Fibroblast of the conjunctiva (primary cell): ENCODE measurements around the gene ADGRV1.

Experiments used
- DNase-seq: peaks from one replicate; pipeline ENCODE4 v3.0.0-alpha.2; 2010; ENCODE audit warnings: low read depth

The ADGRV1 gene

GRCh38 chr5:90558344-90559192, at the start of gene ADGRV1:
Gene ADGRV1 (plus strand): TSS chr5:90558797. CDS start chr5:90558896, 99 bp downstream.
- DNase-seq, result no peak

- DNase-seq, result no peak
These were observed 48.2 kb upstream of the ADGRV1 start for GRCh38 chr5:90510438-90510837.

- no peak for DNase-seq
These were observed 44.1 kb upstream of the ADGRV1 start for GRCh38 chr5:90514520-90514919.

DNA sequence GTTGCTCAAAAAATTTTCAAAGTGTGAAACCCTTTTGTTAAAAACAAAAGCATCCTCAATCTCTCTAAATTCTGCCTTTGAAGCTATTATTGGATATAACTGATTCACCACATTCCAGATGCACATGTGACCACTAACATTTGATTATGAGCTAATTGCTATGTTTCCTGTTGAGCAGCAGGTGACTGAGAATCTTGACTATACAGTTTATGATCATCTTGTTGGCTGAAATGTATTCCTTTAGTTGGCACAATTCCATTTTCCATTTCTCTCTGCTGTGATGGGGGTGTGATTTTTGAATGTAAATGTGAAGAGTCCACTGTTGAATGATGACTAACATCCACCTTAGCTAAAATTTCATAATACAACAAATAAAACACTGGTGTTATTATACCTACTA, 39.9 kb upstream of the ADGRV1 start:
- no peak for DNase-seq

- DNase-seq, result no peak
These were observed 39.5 kb upstream of the ADGRV1 start for GRCh38 chr5:90519081-90519480.

DNA sequence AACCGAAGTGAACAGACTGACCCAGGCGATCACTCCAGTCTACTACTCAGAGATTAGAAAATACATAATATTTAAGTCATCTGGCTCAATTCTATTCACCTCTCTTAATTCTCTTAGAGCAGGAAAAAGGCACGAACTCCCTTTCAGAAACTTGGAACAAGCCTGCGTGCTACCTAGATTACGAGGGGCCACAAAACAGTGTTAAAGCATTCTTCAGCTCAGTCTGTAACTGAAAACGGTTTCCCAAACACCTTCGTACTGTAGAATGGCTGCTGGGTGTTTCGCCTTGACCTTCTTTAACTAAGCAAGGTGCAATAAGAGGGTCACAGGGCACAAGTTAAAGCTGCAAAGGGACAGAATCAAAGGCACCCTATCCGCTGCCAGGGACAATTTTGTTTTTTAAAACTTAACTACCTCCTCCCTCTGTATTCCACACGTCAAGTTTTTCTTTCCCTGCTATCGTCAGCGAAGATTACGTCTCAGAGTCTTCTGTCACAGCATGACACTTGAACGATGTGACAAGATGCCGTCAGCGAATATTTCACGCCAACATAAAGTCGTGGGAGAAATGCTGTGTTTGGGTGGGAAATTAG, 29.9 kb upstream of the ADGRV1 start:
- DNase-seq, result no peak

- peak; percentile 95 for DNase-seq
These were observed 29.2 kb upstream of the ADGRV1 start, which contains the start of gene LYSMD3 for GRCh38 chr5:90529194-90529938. Gene LYSMD3 (minus strand): TSS chr5:90529584. CDS start chr5:90525289, 4,295 bp downstream.

DNA sequence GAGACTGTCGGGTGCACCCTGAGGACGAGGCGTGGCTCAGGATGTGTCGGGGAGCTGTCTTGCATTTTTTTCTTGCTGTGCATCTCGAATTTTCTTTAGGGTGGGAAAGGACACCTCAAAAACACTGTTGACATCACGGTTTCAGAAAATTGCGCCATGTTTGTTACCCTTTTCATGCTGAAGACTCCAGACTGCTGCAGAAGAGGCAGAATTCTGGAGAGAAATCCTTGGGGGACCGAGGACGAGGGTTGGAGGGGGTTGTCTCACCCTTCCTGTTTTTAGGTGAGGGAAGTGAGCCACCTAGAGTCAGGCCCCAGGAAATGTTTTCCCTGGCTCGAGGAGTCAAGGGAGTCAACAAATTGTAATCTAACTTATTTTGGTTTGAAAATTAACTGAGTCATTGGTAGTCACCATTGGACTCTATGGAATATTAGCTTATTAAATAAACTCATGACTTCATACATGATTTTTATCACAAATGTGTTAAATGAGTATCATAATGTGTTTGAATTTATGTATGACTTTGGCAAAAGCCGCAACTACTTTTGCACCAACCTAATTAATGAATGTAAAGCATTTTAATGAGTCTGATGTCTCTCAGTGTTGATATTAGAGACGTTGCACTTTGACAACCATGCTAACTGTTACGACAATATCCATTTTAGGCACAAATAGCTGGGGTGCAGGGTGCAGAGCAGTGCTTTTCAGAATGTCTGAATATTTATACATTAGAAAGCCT, 28.5 kb upstream of the ADGRV1 start:
- peak; percentile 67 for DNase-seq

DNA sequence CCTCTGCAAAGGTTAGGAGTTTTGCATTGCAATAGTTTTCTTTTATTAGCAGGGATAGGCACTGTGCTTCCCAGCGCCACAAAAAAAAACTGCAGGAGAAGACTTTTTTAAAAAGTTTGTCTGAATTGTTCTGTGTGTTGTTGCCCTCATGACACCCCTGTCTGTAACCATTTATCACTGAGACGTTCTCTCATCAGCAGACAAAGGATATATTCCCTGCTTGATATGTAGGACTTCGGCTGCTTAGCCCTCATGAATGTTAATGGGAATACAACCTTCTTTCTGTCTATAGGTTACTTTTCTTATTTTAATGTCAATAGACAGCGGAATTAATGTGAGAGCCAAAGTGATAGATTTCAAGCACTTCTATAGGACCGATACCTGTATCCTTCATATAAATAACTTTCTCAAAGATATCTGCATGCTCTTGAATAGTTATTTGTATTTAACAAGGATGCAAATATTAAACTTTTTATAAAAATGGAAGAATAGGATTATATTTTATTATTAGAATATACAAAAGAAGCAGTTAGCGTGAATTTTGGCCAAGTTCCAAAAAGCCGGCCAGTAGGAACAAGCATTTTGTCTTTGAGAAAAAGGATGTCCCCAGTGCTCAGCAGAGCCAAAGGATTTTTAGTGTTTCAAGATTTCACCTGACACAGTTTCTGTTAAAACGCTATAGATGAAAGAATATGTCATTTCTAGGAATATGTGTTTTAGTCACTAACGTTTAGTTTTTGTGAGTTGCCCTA, 27.7 kb upstream of the ADGRV1 start:
- no peak for DNase-seq

DNA sequence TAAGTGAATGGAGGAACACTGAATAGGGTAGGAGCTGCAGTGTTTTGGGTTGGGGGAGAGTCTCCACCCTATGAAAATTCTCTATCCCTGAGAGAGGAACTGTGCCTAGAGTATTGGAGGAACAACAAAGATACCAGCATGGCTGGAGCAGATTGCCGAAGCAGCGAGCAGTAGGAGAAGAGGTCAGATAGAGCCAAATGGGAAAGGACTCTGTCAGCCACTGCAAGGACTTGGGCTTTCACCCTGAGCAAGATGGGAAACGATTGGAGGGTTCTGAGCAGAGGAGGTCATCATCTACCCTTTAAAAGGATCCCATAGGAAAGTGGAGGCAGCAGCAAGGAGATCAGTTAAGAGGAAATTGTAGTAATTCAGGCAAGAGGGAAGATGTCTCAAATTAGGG, 24.8 kb upstream of the ADGRV1 start:
- no peak for DNase-seq

DNA sequence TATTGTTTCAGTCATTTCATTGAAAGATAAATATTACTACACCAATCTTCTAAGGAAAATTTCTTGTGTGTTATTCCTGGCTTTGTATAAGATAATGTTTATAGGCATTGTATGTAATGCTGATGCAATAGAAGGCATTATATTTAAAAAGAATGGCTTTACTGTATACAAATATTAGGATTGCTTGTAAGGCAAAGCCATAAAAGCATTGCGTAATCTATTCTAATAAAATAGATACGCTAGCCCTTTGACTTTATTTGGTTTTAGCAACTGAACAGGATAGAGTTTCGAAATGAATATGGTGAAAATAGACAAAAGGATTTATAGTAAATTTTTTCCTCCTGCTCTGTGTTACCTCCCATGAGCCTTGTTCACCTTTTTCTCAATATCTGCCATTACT, 23.7 kb upstream of the ADGRV1 start:
- DNase-seq, result no peak

GRCh38 chr5:90542827-90543519, 15.6 kb upstream of the ADGRV1 start:
- DNase-seq, result no peak

- no peak for DNase-seq
These were observed 13.1 kb upstream of the ADGRV1 start for GRCh38 chr5:90545511-90545910.

GRCh38 chr5:90546216-90546837, 12.3 kb upstream of the ADGRV1 start:
- DNase-seq, result peak; percentile 22

DNA sequence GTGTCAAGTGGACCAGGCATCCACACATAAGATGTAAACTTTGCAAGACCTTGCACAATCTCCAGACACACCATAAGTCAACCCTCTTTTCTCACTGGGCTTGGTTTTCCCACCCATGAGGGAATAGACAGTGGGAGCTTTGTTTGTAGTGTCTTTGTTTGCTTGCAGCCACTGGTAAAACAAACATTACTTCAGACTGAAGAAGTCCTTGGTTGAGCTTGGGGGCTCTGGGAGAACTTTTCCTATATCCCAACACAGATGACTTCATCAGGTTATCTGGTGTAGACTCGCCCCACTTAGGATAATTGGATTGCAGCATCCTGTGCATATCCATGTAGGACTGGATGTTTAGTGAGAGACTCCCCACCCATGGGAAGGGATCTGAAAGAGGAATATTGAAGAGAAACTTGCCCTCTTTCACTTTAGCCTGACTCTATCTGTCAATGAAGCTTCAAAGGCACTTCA, 11.5 kb upstream of the ADGRV1 start:
- no peak for DNase-seq

DNA sequence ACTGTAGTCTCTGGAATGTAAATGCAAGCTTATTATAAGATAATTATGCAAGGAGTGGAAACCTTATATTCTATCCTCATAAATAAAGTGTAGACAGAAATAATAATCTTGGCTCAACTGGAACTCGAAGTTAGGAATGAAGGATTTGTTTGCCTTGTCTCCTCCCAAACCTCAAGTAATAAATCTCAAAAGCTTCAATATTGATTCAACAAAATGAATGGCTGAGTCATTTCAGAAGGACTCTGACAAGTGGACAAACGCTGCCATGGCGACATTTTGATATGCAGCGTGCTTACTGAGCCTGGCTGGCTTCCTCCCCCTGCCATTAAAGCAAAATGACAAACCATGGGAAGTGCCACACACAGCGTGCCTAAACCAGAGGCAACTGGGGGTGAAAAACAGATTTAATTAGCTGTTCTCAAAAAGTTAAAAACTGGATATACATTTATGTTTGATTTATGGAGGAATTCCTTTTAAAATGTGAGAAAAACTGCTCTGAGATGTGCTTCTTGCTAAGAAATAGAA, 10.5 kb upstream of the ADGRV1 start:
- DNase-seq, result no peak

GRCh38 chr5:90549223-90549622, 9.4 kb upstream of the ADGRV1 start:
- no peak for DNase-seq

DNA sequence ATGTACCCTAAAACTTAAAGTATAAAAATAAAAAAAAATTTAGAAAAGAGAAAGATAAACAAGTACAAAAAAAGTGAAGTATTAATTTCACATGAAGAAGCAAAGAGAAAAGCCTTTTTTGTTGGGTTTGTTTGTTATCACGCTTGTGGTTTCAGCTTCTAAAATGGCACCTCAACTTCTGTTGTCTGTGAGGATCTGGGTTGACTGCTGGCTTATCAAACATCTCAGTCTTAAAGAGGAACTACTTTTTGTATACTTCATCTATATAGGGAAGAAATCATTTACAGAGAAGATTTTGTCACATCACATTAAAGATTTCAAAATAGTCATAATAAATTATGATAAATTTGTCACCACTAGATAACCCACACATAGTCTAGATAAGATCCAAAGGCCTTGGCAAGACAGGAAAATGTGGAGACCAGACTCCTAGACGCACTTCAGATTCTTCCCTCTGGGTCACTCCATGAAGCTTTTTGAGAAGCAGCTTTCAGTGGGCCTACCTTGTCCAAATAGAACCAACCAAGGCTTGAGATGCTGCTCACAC, 8.8 kb upstream of the ADGRV1 start:
- no peak for DNase-seq

- no peak for DNase-seq
These were observed 7.6 kb upstream of the ADGRV1 start for GRCh38 chr5:90550963-90551362.

DNA sequence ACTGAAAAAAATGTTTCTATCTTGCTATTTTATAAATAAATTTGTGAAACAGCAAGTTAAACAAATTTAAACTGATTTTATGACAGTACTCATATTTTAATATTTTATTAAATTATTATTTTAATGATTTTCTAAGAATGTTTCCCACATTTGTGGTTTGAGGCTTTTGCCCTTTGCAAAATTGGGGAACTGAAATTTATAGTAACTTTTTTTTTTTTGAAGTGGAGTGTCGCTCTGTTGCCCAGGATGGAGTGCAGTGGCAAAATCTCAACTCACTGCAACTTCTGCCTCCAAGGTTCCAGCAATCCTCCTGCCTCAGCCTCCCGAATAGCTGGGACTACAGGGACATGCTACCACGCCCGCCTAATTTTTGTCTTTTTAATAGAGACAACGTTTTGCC, 7.2 kb upstream of the ADGRV1 start:
- no peak for DNase-seq
